H1 (cell line): ENCODE data around the gene PSAP. TPM values are rescaled to one million over a fixed set of nuclear protein-coding genes. Genes with fewer than 3 reads are reported as not detected.
A peak's percentile ranks its signal among the peaks of the same experiment; 100 is the strongest.

Source experiments
- CTCF ChIA-PET: fragments of 300-600 bp; sonication (Branson Sonifier 250); formaldehyde crosslinking; loops from one replicate; lab custom pipeline; 2021; ENCODE audit not compliant: partially characterized antibody; lab: Charles Lee
- POLR2A ChIA-PET: fragments of 300-600 bp; sonication (Branson Sonifier 250); formaldehyde crosslinking; loops from one replicate; lab custom pipeline; 2021; ENCODE audit warnings: inconsistent platforms; ENCODE audit not compliant: partially characterized antibody; lab: Charles Lee
- DNase-seq, 2 experiments: peaks; one replicate each; pipeline versions ENCODE4 v3.0.0 to v3.0.0-alpha.2; 2010 to 2022; ENCODE audit warnings: low spot score in 2 of 2, low read depth in 1 of 2, mixed read lengths in 1 of 2
- FAIRE-seq: peaks from 2 replicates; lab custom pipeline; 2011; peaks lifted over from hg19 to GRCh38; lab: Jason Lieb, UNC
- H2AFZ ChIP-seq: 2 replicates; pipeline ENCODE4 v1.8.1; 2012; ENCODE audit warnings: low read length, inconsistent platforms
- H2AK5ac ChIP-seq: 2 replicates; pipeline ENCODE4 v1.6.1; 2013; ENCODE audit warnings: low read depth, low read length
- H2BK120ac ChIP-seq: replicated peaks from 2 replicates; pipeline ENCODE3; 2013; ENCODE audit warnings: low read depth, low read length, inconsistent platforms
- H2BK12ac ChIP-seq: 2 replicates; pipeline ENCODE4 v1.6.1; 2013; ENCODE audit warnings: low read depth, low read length
- H2BK15ac ChIP-seq: 2 replicates; pipeline ENCODE4 v1.6.1; 2013; ENCODE audit warnings: low read length
- H2BK20ac ChIP-seq: 2 replicates; pipeline ENCODE4 v1.6.1; 2013; ENCODE audit warnings: low read length
- H2BK5ac ChIP-seq: 2 replicates; pipeline ENCODE4 v1.6.1; 2013; ENCODE audit warnings: low read depth, low read length
- H3K14ac ChIP-seq: 2 replicates; pipeline ENCODE4 v1.6.1; 2013; ENCODE audit warnings: inconsistent platforms; ENCODE audit not compliant: insufficient read length
- H3K18ac ChIP-seq: 2 replicates; pipeline ENCODE4 v1.6.1; 2013; ENCODE audit warnings: low read length; ENCODE audit errors: extremely low read depth
- H3K23ac ChIP-seq: 2 replicates; pipeline ENCODE4 v1.6.1; 2013; ENCODE audit warnings: inconsistent platforms; ENCODE audit not compliant: insufficient read length
- H3K23me2 ChIP-seq: 2 replicates; pipeline ENCODE4 v1.6.1; 2013; ENCODE audit warnings: low read depth, low read length
- H3K27ac ChIP-seq: 2 replicates; pipeline ENCODE4 v1.6.1; 2011; ENCODE audit warnings: low read depth, low read length, inconsistent platforms
- H3K27me3 ChIP-seq, 4 experiments: replicated peaks in 1 of 4; 1 replicate in 1 of 4; 2 replicates in 3 of 4; pipeline versions ENCODE4 v1.6.1 to v1.8.1; 2011 to 2013; ENCODE audit warnings: low read length in 3 of 4, mild to moderate bottlenecking in 3 of 4, inconsistent platforms in 2 of 4, mixed read lengths in 2 of 4, moderate library complexity in 1 of 4; ENCODE audit not compliant: control insufficient read depth in 3 of 4, insufficient read depth in 3 of 4; ENCODE audit errors: extremely low read depth in 1 of 4
- H3K36me3 ChIP-seq, 4 experiments: 2 replicates each; pipeline versions ENCODE4 v1.6.1 to v1.8.1; 2011 to 2013; ENCODE audit warnings: mild to moderate bottlenecking in 4 of 4, low read length in 3 of 4, moderate library complexity in 2 of 4, control low read depth in 1 of 4, inconsistent platforms in 1 of 4; ENCODE audit not compliant: insufficient read depth in 4 of 4, control insufficient read depth in 2 of 4
- H3K4ac ChIP-seq: replicated peaks from 2 replicates; pipeline ENCODE3; 2013; ENCODE audit warnings: low read length, low read depth, mixed read lengths, inconsistent platforms; ENCODE audit not compliant: insufficient read length
- H3K4me1 ChIP-seq, 4 experiments: replicated peaks in 1 of 4; 1 replicate in 1 of 4; 2 replicates in 3 of 4; pipeline versions ENCODE4 v1.6.1 to v1.8.1; 2011 to 2013; ENCODE audit warnings: low read length in 3 of 4, inconsistent platforms in 2 of 4, mixed read lengths in 1 of 4; ENCODE audit not compliant: insufficient read depth in 4 of 4, control insufficient read depth in 3 of 4
- H3K4me2 ChIP-seq, 2 experiments: 2 replicates each; pipeline versions ENCODE4 v1.6.1 to v1.8.1; 2011 to 2013; ENCODE audit warnings: low read depth in 2 of 2, low read length in 2 of 2, control low read depth in 1 of 2, inconsistent platforms in 1 of 2, mild to moderate bottlenecking in 1 of 2; ENCODE audit not compliant: insufficient read depth in 1 of 2
- H3K4me3 ChIP-seq, 4 experiments: fragments of 200-600, 300-600 bp in 1 of 4; sonication (generic), shearing (Covaris generic), sonication (Bioruptor Twin) in 1 of 4; 2 replicates each; pipeline versions ENCODE4 v1.5.1 to v1.8.1; 2011 to 2016; ENCODE audit warnings: low read length in 4 of 4, low read depth in 3 of 4, control low read depth in 2 of 4, inconsistent platforms in 2 of 4, mild to moderate bottlenecking in 2 of 4, mixed read lengths in 1 of 4, moderate library complexity in 1 of 4; ENCODE audit not compliant: insufficient read depth in 2 of 4; ENCODE audit errors: extremely low read depth in 1 of 4
- H3K56ac ChIP-seq: replicated peaks from 2 replicates; pipeline ENCODE3; 2013; ENCODE audit warnings: low read depth, mild to moderate bottlenecking, mixed read lengths, low read length, inconsistent platforms; ENCODE audit not compliant: insufficient read length
- H3K79me1 ChIP-seq: 2 replicates; pipeline ENCODE4 v1.6.1; 2013; ENCODE audit warnings: low read depth, low read length, control low read depth
- H3K79me2 ChIP-seq, 2 experiments: 2 replicates each; pipeline versions ENCODE4 v1.6.1 to v1.8.1; 2012 to 2013; ENCODE audit warnings: low read length in 2 of 2, mild to moderate bottlenecking in 2 of 2, inconsistent platforms in 1 of 2; ENCODE audit not compliant: insufficient read depth in 2 of 2, control insufficient read depth in 1 of 2
- H3K9ac ChIP-seq, 4 experiments: replicated peaks in 1 of 4; 1 replicate in 1 of 4; 2 replicates in 3 of 4; pipeline versions ENCODE4 v1.6.1 to v1.8.1; 2011 to 2013; ENCODE audit warnings: low read depth in 3 of 4, low read length in 3 of 4, control low read depth in 2 of 4, mild to moderate bottlenecking in 2 of 4, moderate library complexity in 2 of 4, inconsistent platforms in 1 of 4; ENCODE audit errors: extremely low read depth in 1 of 4
- H3K9me3 ChIP-seq, 2 experiments: 2 replicates each; pipeline versions ENCODE4 v1.6.1 to v1.8.1; 2012 to 2013; ENCODE audit warnings: mild to moderate bottlenecking in 2 of 2, moderate library complexity in 2 of 2, control low read depth in 1 of 2, inconsistent platforms in 1 of 2, low read depth in 1 of 2, low read length in 1 of 2, mixed read lengths in 1 of 2; ENCODE audit not compliant: insufficient read depth in 2 of 2
- H4K20me1 ChIP-seq, 2 experiments: replicated peaks in 1 of 2; 2 replicates each; pipeline versions ENCODE3 to v1.8.1; 2011 to 2013; ENCODE audit warnings: inconsistent platforms in 2 of 2, low read length in 2 of 2, mild to moderate bottlenecking in 1 of 2; ENCODE audit not compliant: insufficient read depth in 2 of 2, control insufficient read depth in 1 of 2
- H4K5ac ChIP-seq: 2 replicates; pipeline ENCODE4 v1.6.1; 2013; ENCODE audit warnings: low read length, low read depth, mixed read lengths, inconsistent platforms; ENCODE audit not compliant: insufficient read length
- H4K8ac ChIP-seq: 2 replicates; pipeline ENCODE4 v1.8.0; 2013; ENCODE audit warnings: mild to moderate bottlenecking, moderate library complexity, low read length, inconsistent platforms; ENCODE audit not compliant: insufficient read depth; ENCODE audit errors: extremely low read depth
- H4K91ac ChIP-seq: replicated peaks from 2 replicates; pipeline ENCODE3; 2013; ENCODE audit warnings: low read length, mixed read lengths, inconsistent platforms; ENCODE audit not compliant: insufficient read length
- CTCF ChIP-seq, 3 experiments: IDR thresholded peaks; 1 replicate in 2 of 3; 2 replicates in 1 of 3; pipeline versions ENCODE4 v1.5.1 to v1.6.1; 2011; ENCODE audit warnings: low read length in 3 of 3, mild to moderate bottlenecking in 3 of 3, inconsistent platforms in 2 of 3, low read depth in 1 of 3, moderate library complexity in 1 of 3; ENCODE audit not compliant: insufficient read depth in 1 of 3; ENCODE audit errors: control extremely low read depth in 1 of 3
- RAD21 ChIP-seq, 2 experiments: IDR thresholded peaks in 1 of 2; conservative IDR thresholded peaks in 1 of 2; 2 replicates each; pipeline ENCODE4 v1.6.1; 2011; ENCODE audit warnings: low read depth in 2 of 2, low read length in 2 of 2, improper control_type of control experiment in 1 of 2, inconsistent platforms in 1 of 2, mild to moderate bottlenecking in 1 of 2, moderate library complexity in 1 of 2
- WGBS, 2 experiments: shearing (Covaris generic) in 1 of 2; methylation state at CpG; one replicate each; pipeline versions ENCODE4 v1.1.6 to v1.1.7; 2013 to 2015; ENCODE audit warnings: low lambda C conversion rate in 2 of 2, mixed read lengths in 2 of 2, inconsistent platforms in 1 of 2, low coverage in 1 of 2, missing lambda C conversion rate in 1 of 2; ENCODE audit not compliant: insufficient replicate concordance in 2 of 2, insufficient coverage in 1 of 2, insufficient read length in 1 of 2; ENCODE audit errors: extremely low coverage in 1 of 2, missing lambda C conversion rate in 1 of 2; 5-methylcytosine and 5-hydroxymethylcytosine counted together
- polyA plus RNA-seq, 7 experiments: library from polyadenylated mRNA; depleted of rRNA in 3 of 7; stranded (reverse) in 5 of 7; unstranded in 2 of 7; fragments of >200 nt in 5 of 7; fragments of 200-250 nt in 2 of 7; gene quantifications; 1 replicate in 5 of 7; 2 replicates in 1 of 7; 4 replicates in 1 of 7; pipeline versions ENCODE4 v1.2.1 to v1.2.3, GENCODE V29; 2011 to 2013; ENCODE audit warnings: missing spikeins in 2 of 7, mixed read lengths in 2 of 7
- total RNA-seq: library from RNA; stranded (reverse); fragmentation: NEBNext Ultra II Directional; extraction: Animal tissue kit (Norgen Biotek cat#: 25700); gene quantifications from 2 replicates; pipeline ENCODE4 v1.2.1, GENCODE V29; 2021
- TF ChIP-seq, protein P1 (sequence below): IDR thresholded peaks from 2 replicates; pipeline ENCODE4 v1.6.1; 2011; ENCODE audit warnings: low read depth, mild to moderate bottlenecking, low read length; ENCODE audit not compliant: insufficient read depth

PSAP gene
- total and polyA plus RNA-seq, 2 of the 8 experiments (the other 6 are each of a cell fraction or from before 2014, with no cell fraction given), result 386 to 504 TPM

DNA sequence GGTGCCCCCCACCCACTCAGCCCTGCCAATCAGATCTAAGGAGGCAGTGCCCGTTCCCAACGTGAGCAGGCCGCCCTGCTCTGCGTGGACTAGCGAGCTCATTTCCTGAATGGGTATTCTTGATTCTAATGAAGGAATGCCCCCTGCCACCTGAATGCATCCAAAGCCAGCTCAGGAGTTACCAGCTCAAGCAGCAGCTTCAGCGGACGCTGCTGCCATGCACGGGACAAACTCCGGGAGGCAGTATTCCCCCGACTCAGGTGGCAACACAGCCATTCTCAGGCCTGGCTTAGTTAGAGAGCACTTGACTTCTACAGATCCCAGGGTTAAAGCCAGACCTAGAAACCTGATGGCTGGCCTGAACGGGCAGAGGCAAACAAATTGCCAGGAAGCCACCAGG is 25.8 kb downstream of the PSAP start:
- Histone ChIP-seq H3K9me3 (no peaks in the 10 kb centered on the region), H2AFZ (no peak overlapping the region), H2AK5ac (no peak overlapping the region), H2BK15ac (no peak overlapping the region), H3K27me3 (no peaks in the 10 kb centered on the region), H3K36me3 (peaks cover 51 to 92% (median 79%) of the 10 kb centered on the region in 4 experiments), H3K4me1 (peaks cover 0 to 2% (median 0%) of the 10 kb centered on the region in 4 experiments; a peak in 1 of 7 replicates), H3K79me2 (0 out of 4 replicates have a peak, but pooled peaks cover 0 to 2% of the 10 kb centered on the region in 2 experiments), H2BK120ac (no peak overlapping the region), H3K18ac (no peak overlapping the region), H4K91ac (no peak overlapping the region), H4K8ac (no peak overlapping the region), H3K23ac (no peak overlapping the region), H3K23me2 (no peaks in the 10 kb centered on the region), H3K79me1 (peaks cover 2% of the 10 kb centered on the region; the same call in 1 of the 2 replicates), H3K56ac (no peak overlapping the region), H2BK20ac (no peak overlapping the region), H3K9ac (no peak overlapping the region), H3K4me3 (no peak overlapping the region), H2BK5ac (no peak overlapping the region; the same call in 1 of the 2 replicates), H3K4ac (no peak overlapping the region), H3K14ac (no peak overlapping the region), H4K20me1 (peaks cover 0 to 11% of the 10 kb centered on the region in 2 experiments), H2BK12ac (no peak overlapping the region), H3K27ac (no peak overlapping the region), H4K5ac (no peak overlapping the region), H3K4me2 (no peak overlapping the region)
- TF ChIP-seq CTCF (IDR thresholded peaks at IDR 0.05; ENCODE audit: control extremely low read depth in 1 of 3, insufficient read depth in 1 of 3, low read depth in 1 of 3, low read length in 3 of 3) (peak; percentile 13 to 41 (median 31); a peak in 2 of 4 replicates), RAD21 (IDR thresholded peaks at IDR 0.05 in 1 of 2, conservative IDR thresholded peaks at IDR 0.05 in 1 of 2; ENCODE audit: low read depth in 2 of 2, low read length in 2 of 2) (peak; percentile 11 to 28; a peak in 2 of 4 replicates)
- TF ChIP-seq, protein P1, sequence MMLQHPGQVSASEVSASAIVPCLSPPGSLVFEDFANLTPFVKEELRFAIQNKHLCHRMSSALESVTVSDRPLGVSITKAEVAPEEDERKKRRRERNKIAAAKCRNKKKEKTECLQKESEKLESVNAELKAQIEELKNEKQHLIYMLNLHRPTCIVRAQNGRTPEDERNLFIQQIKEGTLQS, result no peak
- 77% methylated on average over 11 of the region's 11 CpGs; no CpG with 5 or more reads in 1 of the 2 experiments for WGBS, 2 experiments
- DNase-seq (no peak), FAIRE-seq (no peak)
- CTCF ChIA-PET, result interaction anchor here (1.6 to 3.5 kb wide), 5 partner anchors 9 to 71 kb away, joined by 5 to 23 read pairs (median 10); no protein-coding TSS in a partner anchor
- POLR2A ChIA-PET, result interaction anchor here (0.6 to 1.0 kb wide), 2 partner anchors 10 to 53 kb away, joined by 3 read pairs; no protein-coding TSS in a partner anchor
